ENCODE data around the gene LUZP1. TPM values are rescaled to one million over a fixed set of nuclear protein-coding genes. Genes with fewer than 3 reads are reported as not detected.

LUZP1 gene
- total RNA-seq, 2 experiments from 2014 or later = 20.1 to 23.7 TPM

DNA sequence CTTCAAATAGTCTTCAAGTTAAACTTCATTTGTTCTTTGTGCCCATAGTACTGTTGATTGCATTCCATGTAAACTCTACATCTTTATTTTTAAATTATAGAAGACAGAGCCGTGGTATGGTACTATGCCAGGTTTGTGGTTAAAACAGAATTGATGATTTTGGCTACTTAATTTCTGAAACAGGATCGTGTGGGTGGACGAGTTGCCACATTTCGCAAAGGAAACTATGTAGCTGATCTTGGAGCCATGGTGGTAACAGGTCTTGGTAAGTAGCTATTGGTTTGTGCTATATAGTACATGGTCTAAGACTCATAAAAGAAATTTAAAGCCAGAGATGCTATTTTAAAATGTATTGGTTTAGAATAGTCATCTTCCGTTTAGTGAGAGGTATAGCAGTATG is 111.4 kb downstream of the LUZP1 start:
- no peak overlapping the region for H3K4me3 ChIP-seq (ENCODE audit: low read length)
- H3K9me3 ChIP-seq (ENCODE audit: control insufficient read depth in 1 of 2, insufficient read depth in 1 of 2, low read length in 2 of 2) = no peaks in the 10 kb centered on the region
- DNase-seq (no peak), ATAC-seq (ENCODE audit: poor library complexity) (no peak)
- Mint-ChIP-seq H3K4me1 (ENCODE audit: low read depth) (no peaks in the 10 kb centered on the region), H3K4me3 (no peak overlapping the region), H3K9me3 (no peaks in the 10 kb centered on the region), H3K27me3 (no peaks in the 10 kb centered on the region), H3K27ac (no peak overlapping the region), H3K36me3 (ENCODE audit: low read depth) (peaks cover 91% of the 10 kb centered on the region)
- no peak overlapping the region for H3K27ac ChIP-seq (ENCODE audit: low read depth in 1 of 2, low read length in 2 of 2)
- POLR2A ChIA-PET = no interaction called here
- TF ChIP-seq, protein P1, sequence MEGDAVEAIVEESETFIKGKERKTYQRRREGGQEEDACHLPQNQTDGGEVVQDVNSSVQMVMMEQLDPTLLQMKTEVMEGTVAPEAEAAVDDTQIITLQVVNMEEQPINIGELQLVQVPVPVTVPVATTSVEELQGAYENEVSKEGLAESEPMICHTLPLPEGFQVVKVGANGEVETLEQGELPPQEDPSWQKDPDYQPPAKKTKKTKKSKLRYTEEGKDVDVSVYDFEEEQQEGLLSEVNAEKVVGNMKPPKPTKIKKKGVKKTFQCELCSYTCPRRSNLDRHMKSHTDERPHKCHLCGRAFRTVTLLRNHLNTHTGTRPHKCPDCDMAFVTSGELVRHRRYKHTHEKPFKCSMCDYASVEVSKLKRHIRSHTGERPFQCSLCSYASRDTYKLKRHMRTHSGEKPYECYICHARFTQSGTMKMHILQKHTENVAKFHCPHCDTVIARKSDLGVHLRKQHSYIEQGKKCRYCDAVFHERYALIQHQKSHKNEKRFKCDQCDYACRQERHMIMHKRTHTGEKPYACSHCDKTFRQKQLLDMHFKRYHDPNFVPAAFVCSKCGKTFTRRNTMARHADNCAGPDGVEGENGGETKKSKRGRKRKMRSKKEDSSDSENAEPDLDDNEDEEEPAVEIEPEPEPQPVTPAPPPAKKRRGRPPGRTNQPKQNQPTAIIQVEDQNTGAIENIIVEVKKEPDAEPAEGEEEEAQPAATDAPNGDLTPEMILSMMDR (IDR thresholded peaks at IDR 0.05) = no peak
- peaks cover 73% of the 10 kb centered on the region for H3K36me3 ChIP-seq (ENCODE audit: insufficient read depth, low read length)
- intact Hi-C loops (cut with DNase I, micrococcal nuclease) = no loop called here
- no peaks in the 10 kb centered on the region for H3K4me1 ChIP-seq (ENCODE audit: insufficient read depth, low read length)
- CTCF ChIA-PET = no interaction called here
- H3K27me3 ChIP-seq (ENCODE audit: control insufficient read depth in 1 of 2, insufficient read depth in 2 of 2, low read length in 2 of 2) = no peaks in the 10 kb centered on the region

GRCh38 chr1:23051290-23051909 is 117.3 kb downstream of the LUZP1 start:
- ChIA-PET CTCF (no interaction called here), POLR2A (interaction anchor here (1.1 kb wide), 1 partner anchor 13 kb away, joined by 3 read pairs; no protein-coding TSS in a partner anchor)
- TF ChIP-seq, protein P1 (IDR thresholded peaks at IDR 0.05) = no peak

GRCh38 chr1:23050201-23050600 is 118.5 kb downstream of the LUZP1 start:
- no peaks in the 10 kb centered on the region for H3K9me3 Mint-ChIP-seq
- no peaks in the 10 kb centered on the region for H3K4me1 ChIP-seq (ENCODE audit: insufficient read depth, low read length)
- peaks cover 17% of the 10 kb centered on the region for H3K4me1 Mint-ChIP-seq (ENCODE audit: low read depth)
- TF ChIP-seq, protein P1 (IDR thresholded peaks at IDR 0.05) = no peak
- H3K27ac ChIP-seq (ENCODE audit: low read depth in 1 of 2, low read length in 2 of 2) = no peak overlapping the region
- peaks cover 64% of the 10 kb centered on the region for H3K36me3 Mint-ChIP-seq (ENCODE audit: low read depth)
- peaks cover 33% of the 10 kb centered on the region for H3K36me3 ChIP-seq (ENCODE audit: insufficient read depth, low read length)
- H3K9me3 ChIP-seq (ENCODE audit: control insufficient read depth in 1 of 2, insufficient read depth in 1 of 2, low read length in 2 of 2) = no peaks in the 10 kb centered on the region
- ChIA-PET POLR2A (no interaction called here), CTCF (no interaction called here)
- intact Hi-C loops (cut with DNase I, micrococcal nuclease) = no loop called here
- H3K27me3 Mint-ChIP-seq = no peaks in the 10 kb centered on the region
- no peaks in the 10 kb centered on the region for H3K27me3 ChIP-seq (ENCODE audit: control insufficient read depth in 1 of 2, insufficient read depth in 2 of 2, low read length in 2 of 2)
- no peak overlapping the region for H3K4me3 Mint-ChIP-seq
- no peak overlapping the region for H3K27ac Mint-ChIP-seq
- no peak overlapping the region for H3K4me3 ChIP-seq (ENCODE audit: low read length)
- DNase-seq (no peak), ATAC-seq (ENCODE audit: poor library complexity) (no peak)

More at GRCh38 chr1:23051290-23051909, 117.3 kb downstream of the LUZP1 start:
- no peak overlapping the region for H3K27ac Mint-ChIP-seq
- peaks cover 64% of the 10 kb centered on the region for H3K36me3 Mint-ChIP-seq (ENCODE audit: low read depth)
- Histone ChIP-seq H3K27me3 (ENCODE audit: control insufficient read depth in 1 of 2, insufficient read depth in 2 of 2, low read length in 2 of 2) (no peaks in the 10 kb centered on the region), H3K4me3 (ENCODE audit: low read length) (no peak overlapping the region), H3K4me1 (ENCODE audit: insufficient read depth, low read length) (no peaks in the 10 kb centered on the region), H3K27ac (ENCODE audit: low read depth in 1 of 2, low read length in 2 of 2) (no peak overlapping the region), H3K36me3 (ENCODE audit: insufficient read depth, low read length) (peaks cover 37% of the 10 kb centered on the region), H3K9me3 (ENCODE audit: control insufficient read depth in 1 of 2, insufficient read depth in 1 of 2, low read length in 2 of 2) (no peaks in the 10 kb centered on the region)
- no peaks in the 10 kb centered on the region for H3K27me3 Mint-ChIP-seq
- DNase-seq = no peak
- peaks cover 5% of the 10 kb centered on the region for H3K4me1 Mint-ChIP-seq (ENCODE audit: low read depth)
- intact Hi-C loops (cut with DNase I, micrococcal nuclease) = no loop called here
- no peak for ATAC-seq (ENCODE audit: poor library complexity)
- H3K4me3 Mint-ChIP-seq = no peak overlapping the region
- H3K9me3 Mint-ChIP-seq = no peaks in the 10 kb centered on the region
